ENCODE results near the gene CCDC85B.

DNA sequence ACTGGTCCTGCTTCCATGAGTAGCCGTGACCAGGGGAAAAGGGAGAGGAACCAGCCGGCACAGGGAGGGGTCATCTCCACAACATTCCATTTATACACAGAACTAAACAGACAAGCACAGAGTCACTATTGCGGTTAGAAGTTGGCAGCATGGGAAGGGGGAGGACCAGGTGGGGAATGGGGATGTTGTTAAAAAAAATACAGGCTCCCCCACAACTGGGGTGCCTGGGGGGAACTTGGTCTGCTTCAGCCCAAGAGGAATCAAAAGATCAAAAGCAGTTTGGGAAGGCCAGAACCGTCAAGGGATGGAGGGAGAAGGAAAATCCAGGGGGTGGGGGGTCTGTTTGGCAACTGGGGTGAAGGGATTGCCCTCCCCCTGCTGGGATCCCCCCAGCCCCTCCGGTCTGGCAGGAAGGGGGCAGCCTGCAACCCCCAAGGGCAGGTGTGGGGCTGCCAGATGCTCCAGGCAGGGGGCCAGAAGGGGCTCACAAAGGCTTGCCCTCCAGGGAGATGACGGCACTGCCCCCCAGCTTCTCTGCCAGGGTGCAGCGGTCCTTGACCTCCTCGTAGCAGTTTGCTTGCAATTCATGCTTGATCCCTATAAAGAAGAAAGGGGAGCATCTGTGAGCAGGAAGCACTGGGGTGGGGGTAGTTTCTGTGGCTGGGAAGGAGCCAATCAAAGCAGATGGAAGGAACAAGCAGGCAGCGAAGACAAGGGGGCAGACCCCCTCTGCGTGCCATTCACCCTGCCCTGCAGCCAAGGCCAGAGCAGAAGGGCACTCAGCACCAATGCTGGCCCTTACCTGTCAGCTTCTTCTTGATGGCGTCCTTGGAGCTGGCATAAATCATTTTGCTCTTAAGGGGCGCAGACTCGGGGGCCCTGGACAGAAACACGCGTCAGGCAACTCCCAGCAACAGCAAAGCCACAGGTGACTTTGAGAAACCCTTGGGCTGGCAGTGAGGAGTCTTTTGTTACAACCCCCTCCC lies 35.3 kb upstream of the CCDC85B start:
- TF ChIP-seq, protein P1, sequence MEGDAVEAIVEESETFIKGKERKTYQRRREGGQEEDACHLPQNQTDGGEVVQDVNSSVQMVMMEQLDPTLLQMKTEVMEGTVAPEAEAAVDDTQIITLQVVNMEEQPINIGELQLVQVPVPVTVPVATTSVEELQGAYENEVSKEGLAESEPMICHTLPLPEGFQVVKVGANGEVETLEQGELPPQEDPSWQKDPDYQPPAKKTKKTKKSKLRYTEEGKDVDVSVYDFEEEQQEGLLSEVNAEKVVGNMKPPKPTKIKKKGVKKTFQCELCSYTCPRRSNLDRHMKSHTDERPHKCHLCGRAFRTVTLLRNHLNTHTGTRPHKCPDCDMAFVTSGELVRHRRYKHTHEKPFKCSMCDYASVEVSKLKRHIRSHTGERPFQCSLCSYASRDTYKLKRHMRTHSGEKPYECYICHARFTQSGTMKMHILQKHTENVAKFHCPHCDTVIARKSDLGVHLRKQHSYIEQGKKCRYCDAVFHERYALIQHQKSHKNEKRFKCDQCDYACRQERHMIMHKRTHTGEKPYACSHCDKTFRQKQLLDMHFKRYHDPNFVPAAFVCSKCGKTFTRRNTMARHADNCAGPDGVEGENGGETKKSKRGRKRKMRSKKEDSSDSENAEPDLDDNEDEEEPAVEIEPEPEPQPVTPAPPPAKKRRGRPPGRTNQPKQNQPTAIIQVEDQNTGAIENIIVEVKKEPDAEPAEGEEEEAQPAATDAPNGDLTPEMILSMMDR (IDR thresholded peaks at IDR 0.05), result no peak
- TF ChIP-seq POLR2A (IDR thresholded peaks at IDR 0.05), result no peak

All from testis (tissue), 2 donors.